HG03521 (cell line): Measurements from ENCODE around the gene SMCO4.
"Not testable (repeated sequence)": the region's sequence is repeated elsewhere in the genome, so short reads cannot be mapped to it uniquely, and the experiment has no call there.

ENCODE experiments used
- ATAC-seq: cut with Tn5 transposase; IDR thresholded peaks from one replicate; pipeline ENCODE4 v1.9.1; 2021; ENCODE audit warnings: mild to moderate bottlenecking, moderate library complexity; ENCODE audit not compliant: unreplicated experiment

SMCO4 gene

GRCh38 chr11:93481279-93481678 is 61.9 kb downstream of the SMCO4 start:
- ATAC-seq = no peak

GRCh38 chr11:93480756-93481155 is 62.4 kb downstream of the SMCO4 start:
- no peak for ATAC-seq

DNA sequence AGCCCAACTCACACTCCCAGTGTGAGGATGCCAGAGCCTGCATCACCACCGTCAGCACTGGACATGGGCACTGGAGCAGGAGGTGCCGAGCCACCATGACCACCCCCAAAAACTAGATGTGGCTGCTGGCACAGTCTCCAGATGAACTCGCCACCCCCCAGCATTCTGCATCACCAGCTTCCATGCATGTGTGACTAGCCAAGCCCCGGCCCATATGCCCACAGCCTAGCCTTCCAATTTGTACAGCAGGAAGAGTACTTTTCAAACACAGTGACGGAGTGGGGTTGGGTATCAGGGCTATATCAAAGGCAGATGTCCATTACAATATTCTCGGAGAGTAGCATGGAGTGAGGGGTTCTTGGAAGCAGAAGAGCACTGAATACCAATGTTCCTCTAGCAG is 62.9 kb downstream of the SMCO4 start:
- ATAC-seq = no peak

DNA sequence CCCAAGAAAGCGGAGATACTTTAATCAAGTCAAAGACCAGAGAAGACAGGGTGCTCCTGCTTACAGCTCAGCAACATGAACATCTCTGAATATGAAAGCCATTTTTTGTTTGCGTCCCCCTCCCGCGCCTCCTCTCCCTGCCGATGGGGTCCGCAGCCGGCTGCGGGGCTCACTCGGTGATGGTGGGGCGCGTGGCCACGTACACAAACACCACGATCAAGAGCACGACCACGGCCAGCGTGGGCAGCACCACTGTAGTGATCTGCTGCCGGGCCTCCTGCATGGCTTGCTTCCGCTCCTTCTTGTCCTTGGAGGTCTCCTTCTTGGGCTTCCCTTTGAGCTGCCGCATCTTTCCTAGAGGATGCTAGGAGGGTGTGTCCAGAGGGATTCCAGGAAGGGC is 64.3 kb downstream of the SMCO4 start:
- no peak for ATAC-seq

- no peak for ATAC-seq
These were observed 65.4 kb downstream of the SMCO4 start for GRCh38 chr11:93477684-93478234.

- ATAC-seq = no peak
These were observed 66.4 kb downstream of the SMCO4 start for GRCh38 chr11:93476796-93477195.

GRCh38 chr11:93474123-93474522 is 69.1 kb downstream of the SMCO4 start:
- ATAC-seq = no peak

DNA sequence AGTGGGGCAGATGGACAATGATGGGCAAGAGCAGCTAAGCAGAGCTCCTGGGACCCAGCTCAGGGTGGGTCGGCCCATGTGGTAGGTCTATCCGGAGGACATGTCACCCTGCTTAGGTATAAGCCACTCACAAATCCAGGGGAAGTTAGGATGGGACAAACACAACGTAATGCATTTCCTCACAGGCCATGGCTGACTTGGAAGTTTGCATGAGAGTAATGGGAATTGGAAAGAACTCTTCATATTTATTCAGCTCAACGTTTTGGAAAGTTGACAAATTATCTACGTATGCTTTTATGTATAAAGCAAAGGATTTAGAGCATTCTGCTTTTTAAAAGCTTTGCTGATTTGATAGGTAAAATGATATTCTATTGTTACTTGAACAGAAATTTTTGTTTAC is 74.9 kb downstream of the SMCO4 start:
- no peak for ATAC-seq

DNA sequence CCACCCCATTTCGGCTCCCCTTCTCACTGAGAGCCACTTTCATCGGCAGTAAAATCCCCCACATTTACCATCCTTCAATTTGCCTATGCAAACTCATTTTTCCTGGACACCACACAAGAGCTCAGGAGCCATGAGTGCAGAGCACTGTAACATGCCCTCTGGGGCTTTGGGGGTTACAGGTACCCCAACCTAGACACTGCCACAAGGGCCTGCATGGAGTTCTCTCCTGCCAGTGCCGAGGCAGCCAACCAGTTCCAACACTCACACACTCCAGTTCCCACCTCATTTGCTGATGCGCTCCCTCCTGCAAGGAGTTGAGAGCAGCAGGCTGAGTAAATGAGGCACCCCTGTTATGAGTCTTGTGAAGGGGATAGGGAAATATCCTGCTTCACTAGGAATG is 76.1 kb downstream of the SMCO4 start:
- ATAC-seq = no peak

- ATAC-seq = no peak
These were observed 78.2 kb downstream of the SMCO4 start for GRCh38 chr11:93464927-93465540.

DNA sequence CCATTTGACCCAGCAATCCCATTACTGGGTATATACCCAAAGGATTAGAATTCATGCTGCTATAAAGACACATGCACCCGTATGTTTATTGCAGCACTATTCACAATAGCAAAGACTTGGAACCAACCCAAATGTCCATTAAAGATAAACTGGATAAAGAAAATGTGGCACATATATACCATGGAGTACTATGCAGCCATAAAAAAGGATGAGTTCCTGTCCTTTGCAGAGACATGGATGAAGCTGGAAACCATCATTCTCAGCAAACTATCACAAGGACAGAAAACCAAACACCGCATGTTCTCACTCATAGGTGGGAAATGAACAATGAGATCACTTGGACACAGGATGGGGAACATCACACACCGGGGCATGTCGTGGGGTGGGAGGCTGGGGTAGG is 79.5 kb downstream of the SMCO4 start:
- ATAC-seq = not testable (repeated sequence)

DNA sequence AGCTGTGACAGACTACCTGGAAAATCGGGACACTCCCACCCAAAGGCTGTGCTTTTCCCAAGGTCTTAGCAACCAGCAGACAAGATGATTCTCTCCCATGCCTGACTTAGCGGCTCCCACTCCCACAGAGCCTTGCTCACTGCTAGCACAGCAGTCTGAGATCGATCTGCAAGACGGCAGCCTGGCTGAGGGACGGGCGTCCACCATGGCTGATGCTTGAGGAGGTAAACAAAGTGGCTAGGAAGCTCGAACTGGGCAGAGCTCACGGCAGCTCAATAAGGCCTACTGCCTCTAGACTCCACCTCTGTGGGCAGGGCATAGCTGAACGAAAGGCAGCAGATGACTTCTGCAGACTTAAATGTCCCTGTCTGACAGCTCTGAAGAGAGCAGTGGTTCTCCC is 84.9 kb downstream of the SMCO4 start:
- ATAC-seq = no peak

DNA sequence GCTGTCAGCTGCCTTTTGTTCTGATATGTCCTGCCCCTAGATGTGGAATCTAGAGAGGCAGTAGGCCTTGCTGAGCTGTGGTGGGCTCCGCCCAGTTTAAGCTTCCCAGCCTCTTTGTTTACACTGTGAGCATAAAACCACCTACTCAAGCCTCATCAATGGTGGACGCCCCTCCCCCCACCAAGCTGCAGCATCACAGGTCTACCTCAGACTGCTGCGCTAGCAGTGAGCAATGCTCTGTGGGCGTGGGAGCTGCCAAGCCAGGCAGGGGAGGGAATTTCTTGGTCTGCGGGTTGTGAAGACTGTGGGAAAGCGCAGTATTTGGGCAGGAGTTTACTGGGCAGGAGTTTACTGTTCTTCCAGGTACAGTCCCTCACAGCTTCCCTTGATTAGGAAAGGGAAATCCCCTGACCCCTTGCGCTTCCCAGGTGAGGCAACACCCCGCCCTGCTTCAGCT is 98.5 kb downstream of the SMCO4 start:
- ATAC-seq = no peak

- not testable (repeated sequence) for ATAC-seq
These were observed 100.0 kb downstream of the SMCO4 start for GRCh38 chr11:93443232-93443631.

DNA sequence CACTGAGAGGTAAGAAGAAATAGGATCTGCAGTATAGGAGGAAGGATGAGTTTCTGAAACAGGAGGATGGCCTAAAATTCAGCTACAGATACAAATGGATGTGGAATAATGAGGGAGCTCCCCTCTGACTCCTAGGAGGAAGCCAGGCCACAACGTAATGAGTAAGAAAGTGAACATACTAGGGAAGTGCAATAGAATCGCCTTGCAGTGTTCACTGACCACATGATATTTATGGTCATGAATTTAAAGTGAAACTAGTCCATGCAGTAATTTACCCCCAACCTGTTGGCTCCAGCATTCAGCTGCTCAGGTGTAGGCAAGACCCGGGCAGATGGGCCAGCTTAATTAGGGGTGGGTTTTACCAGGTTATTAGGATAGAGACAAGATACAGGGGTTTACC is 110.9 kb downstream of the SMCO4 start:
- no peak for ATAC-seq
